ENCODE results near the gene MBL2.

Gene MBL2

DNA sequence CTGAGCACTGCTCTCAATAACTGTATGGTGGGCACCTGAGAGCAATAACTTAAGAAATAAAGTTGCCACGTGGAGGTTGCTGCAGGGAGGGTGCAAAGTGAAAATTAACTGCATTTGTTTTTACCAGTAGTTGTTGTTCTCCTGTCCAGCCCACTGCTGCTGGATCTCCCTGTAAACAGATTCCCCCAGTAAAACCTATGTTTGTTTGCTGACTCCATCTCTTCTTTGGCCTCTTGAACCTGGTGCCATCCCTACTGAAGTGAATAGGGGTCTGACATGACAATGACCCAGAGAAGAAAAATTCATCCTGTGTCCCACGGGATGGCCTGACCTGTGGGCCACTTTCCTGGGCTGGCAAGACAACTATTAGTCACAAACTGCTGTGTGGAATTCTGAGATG lies 1.7 kb downstream of the MBL2 start:
- no peak overlapping the region for H3K4me3 Mint-ChIP-seq
- H3K9me3 Mint-ChIP-seq, result no peaks in the 10 kb centered on the region
- H3K27me3 Mint-ChIP-seq (ENCODE audit: low read depth, poor library complexity), result no peaks in the 10 kb centered on the region
- no peak for DNase-seq
- no peak overlapping the region for H3K27ac Mint-ChIP-seq
- no peaks in the 10 kb centered on the region for H3K36me3 Mint-ChIP-seq (ENCODE audit: low read depth)
- H3K4me1 Mint-ChIP-seq, result peaks cover 13% of the 10 kb centered on the region
- TF ChIP-seq, protein P1, sequence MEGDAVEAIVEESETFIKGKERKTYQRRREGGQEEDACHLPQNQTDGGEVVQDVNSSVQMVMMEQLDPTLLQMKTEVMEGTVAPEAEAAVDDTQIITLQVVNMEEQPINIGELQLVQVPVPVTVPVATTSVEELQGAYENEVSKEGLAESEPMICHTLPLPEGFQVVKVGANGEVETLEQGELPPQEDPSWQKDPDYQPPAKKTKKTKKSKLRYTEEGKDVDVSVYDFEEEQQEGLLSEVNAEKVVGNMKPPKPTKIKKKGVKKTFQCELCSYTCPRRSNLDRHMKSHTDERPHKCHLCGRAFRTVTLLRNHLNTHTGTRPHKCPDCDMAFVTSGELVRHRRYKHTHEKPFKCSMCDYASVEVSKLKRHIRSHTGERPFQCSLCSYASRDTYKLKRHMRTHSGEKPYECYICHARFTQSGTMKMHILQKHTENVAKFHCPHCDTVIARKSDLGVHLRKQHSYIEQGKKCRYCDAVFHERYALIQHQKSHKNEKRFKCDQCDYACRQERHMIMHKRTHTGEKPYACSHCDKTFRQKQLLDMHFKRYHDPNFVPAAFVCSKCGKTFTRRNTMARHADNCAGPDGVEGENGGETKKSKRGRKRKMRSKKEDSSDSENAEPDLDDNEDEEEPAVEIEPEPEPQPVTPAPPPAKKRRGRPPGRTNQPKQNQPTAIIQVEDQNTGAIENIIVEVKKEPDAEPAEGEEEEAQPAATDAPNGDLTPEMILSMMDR (IDR thresholded peaks at IDR 0.05), result no peak

DNA sequence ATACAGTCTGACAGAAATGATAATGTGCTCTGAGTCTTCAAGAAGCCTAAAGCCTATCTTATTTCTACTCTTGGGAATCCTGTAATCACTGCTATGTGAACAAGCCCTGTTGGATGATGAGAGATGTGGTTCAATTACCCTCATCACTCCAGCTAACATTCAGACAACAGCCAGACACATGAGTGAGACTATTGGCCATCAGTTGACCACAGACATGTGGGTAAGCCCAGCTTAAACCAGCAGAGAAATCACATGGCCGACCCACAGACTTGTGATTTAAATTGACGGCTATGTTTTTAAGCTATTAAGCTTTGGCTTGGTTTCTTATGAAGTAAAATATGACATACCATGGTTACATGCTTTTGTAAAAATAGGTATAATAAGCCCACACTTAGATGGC lies 2.6 kb downstream of the MBL2 start:
- H3K4me3 Mint-ChIP-seq, result no peak overlapping the region
- H3K27ac Mint-ChIP-seq, result no peak overlapping the region
- no peaks in the 10 kb centered on the region for H3K9me3 Mint-ChIP-seq
- no peaks in the 10 kb centered on the region for H3K36me3 Mint-ChIP-seq (ENCODE audit: low read depth)
- TF ChIP-seq, protein P1 (IDR thresholded peaks at IDR 0.05), result no peak
- no peaks in the 10 kb centered on the region for H3K27me3 Mint-ChIP-seq (ENCODE audit: low read depth, poor library complexity)
- no peak for DNase-seq
- H3K4me1 Mint-ChIP-seq, result peaks cover 9% of the 10 kb centered on the region

DNA sequence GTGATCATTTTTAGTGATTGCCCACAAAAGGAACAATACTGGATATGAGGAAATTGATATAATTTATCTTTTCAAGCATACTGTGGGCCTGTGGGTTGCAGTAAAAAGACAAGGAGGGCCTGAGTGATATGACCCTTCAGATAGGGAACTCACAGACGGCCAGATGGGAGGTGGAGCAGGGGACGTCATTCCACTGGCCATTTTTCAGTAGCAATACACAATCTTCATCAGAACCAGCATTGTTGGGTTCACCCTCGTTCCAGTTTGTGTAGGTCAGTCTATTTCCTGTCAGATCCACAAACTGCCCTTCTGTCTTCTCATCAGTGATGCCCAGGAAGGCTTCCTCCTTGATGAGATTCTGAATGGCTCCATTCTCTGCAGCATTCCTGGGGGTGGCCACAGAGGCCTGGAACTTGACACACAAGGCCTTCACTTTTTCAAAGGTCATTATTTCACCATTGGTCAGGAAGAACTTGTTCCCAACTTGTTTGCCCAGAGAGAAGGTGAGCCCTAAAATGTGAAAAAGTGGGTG lies 4.5 kb downstream of the MBL2 start:
- no peak overlapping the region for H3K27ac Mint-ChIP-seq
- no peaks in the 10 kb centered on the region for H3K36me3 Mint-ChIP-seq (ENCODE audit: low read depth)
- H3K4me3 Mint-ChIP-seq, result no peak overlapping the region
- H3K4me1 Mint-ChIP-seq, result peaks cover 9% of the 10 kb centered on the region
- TF ChIP-seq, protein P1 (IDR thresholded peaks at IDR 0.05), result no peak
- H3K27me3 Mint-ChIP-seq (ENCODE audit: low read depth, poor library complexity), result no peaks in the 10 kb centered on the region
- no peak for DNase-seq
- no peaks in the 10 kb centered on the region for H3K9me3 Mint-ChIP-seq

DNA sequence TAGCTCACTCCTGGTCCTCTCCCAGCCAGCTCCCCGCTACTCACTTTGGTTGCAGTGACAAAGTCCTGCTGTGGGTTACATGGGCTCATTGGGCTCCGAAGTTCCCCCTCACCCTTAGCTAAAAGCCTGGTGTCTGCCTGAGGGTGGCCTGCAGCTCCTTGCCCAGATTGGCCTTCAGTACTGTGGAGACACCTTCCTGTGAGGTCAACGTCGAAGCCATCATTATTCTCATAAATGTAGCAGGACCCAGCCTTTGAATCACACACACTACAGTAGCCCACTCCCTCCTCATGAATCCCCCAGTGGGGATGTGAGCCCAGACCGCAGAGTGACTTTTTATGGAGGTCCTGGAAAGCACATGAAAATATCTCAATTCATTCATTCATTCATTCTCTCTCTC lies 10.5 kb downstream of the MBL2 start:
- Mint-ChIP-seq H3K9me3 (no peaks in the 10 kb centered on the region), H3K4me3 (no peak overlapping the region), H3K4me1 (no peaks in the 10 kb centered on the region), H3K27ac (no peak overlapping the region), H3K27me3 (ENCODE audit: low read depth, poor library complexity) (no peaks in the 10 kb centered on the region), H3K36me3 (ENCODE audit: low read depth) (no peaks in the 10 kb centered on the region)
- DNase-seq, result no peak
- TF ChIP-seq, protein P1 (IDR thresholded peaks at IDR 0.05), result no peak

DNA sequence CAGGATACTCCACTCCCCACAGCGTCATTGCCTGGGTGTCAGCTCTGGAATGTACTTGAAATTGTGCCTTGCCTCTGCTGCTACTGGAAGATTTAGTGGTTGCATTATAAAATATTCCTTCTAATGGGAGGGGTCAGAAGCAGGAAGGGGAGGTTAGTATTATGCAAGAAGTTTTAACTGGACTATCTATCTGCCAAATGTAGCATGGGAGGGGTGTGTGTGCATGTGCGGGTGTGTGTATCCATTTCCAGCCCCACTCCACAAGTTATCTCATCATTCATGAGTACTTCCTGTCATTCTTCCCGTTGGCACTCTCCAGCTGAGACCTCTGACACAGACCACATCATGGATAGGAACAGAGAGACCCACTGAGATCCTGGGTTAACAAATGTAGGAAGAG lies 13.4 kb downstream of the MBL2 start:
- H3K9me3 Mint-ChIP-seq, result no peaks in the 10 kb centered on the region
- H3K4me3 Mint-ChIP-seq, result no peak overlapping the region
- no peak overlapping the region for H3K27ac Mint-ChIP-seq
- DNase-seq, result no peak
- no peaks in the 10 kb centered on the region for H3K36me3 Mint-ChIP-seq (ENCODE audit: low read depth)
- no peaks in the 10 kb centered on the region for H3K4me1 Mint-ChIP-seq
- TF ChIP-seq, protein P1 (IDR thresholded peaks at IDR 0.05), result no peak
- H3K27me3 Mint-ChIP-seq (ENCODE audit: low read depth, poor library complexity), result no peaks in the 10 kb centered on the region

DNA sequence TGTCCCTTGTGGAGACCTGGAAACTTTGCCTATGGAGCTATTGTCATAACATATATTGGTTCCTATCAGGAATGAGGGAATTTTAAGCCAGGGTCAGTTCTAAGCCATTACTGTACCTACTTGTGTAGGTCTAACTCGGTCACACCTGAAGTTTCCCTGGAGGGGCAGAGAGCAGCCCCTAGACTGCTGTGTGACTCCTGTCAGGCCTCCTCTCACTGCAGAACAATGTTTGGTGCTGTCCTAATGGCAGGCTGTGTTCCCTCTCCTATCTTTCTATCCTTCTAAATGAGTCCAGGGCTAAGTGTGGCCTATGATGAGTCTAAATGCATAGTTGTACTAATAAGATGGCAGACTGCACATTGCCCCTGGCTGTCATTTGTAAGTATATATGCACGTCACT lies 14.2 kb downstream of the MBL2 start:
- no peak overlapping the region for H3K4me3 Mint-ChIP-seq

More for the DNA sequence above, 14.2 kb downstream of the MBL2 start:
- Mint-ChIP-seq H3K4me1 (no peaks in the 10 kb centered on the region), H3K9me3 (no peaks in the 10 kb centered on the region), H3K27me3 (ENCODE audit: low read depth, poor library complexity) (no peaks in the 10 kb centered on the region), H3K27ac (no peak overlapping the region), H3K36me3 (ENCODE audit: low read depth) (no peaks in the 10 kb centered on the region)
- TF ChIP-seq, protein P1 (IDR thresholded peaks at IDR 0.05), result no peak
- no peak for DNase-seq
